Esophagus muscularis mucosa (tissue), 4 donors: ENCODE results near the gene TAS1R3.

ENCODE experiments used
- CTCF ChIP-seq, 3 experiments: fragments of 200-600 bp in 2 of 3; fragments of 450-650 bp in 1 of 3; sonication (generic) in 2 of 3; IDR thresholded peaks; one replicate each; pipeline ENCODE4 v1.5.1; 2017 to 2019; ENCODE audit warnings: antibody characterized with exemption in 3 of 3, mild to moderate bottlenecking in 2 of 3, moderate library complexity in 1 of 3
- EP300 ChIP-seq: sonication (generic); formaldehyde crosslinking; IDR thresholded peaks from one replicate; pipeline ENCODE4 v1.6.1; 2017; ENCODE audit warnings: antibody characterized with exemption
- POLR2A ChIP-seq: fragments of 450-650 bp; IDR thresholded peaks from one replicate; pipeline ENCODE4 v1.6.1; 2017; ENCODE audit warnings: antibody characterized with exemption, moderate library complexity, mild to moderate bottlenecking, low read depth
- POLR2AphosphoS5 ChIP-seq, 2 donors: sonication (generic); formaldehyde crosslinking; IDR thresholded peaks; one replicate each; pipeline ENCODE4 v1.6.1; 2017; ENCODE audit warnings: antibody characterized with exemption in 2 of 2

- TF ChIP-seq POLR2A (no peak), CTCF (IDR thresholded peaks at IDR 0.05) (no peak), EP300 (no peak), POLR2AphosphoS5 (IDR thresholded peaks at IDR 0.05) (no peak)
Measured at GRCh38 chr1:1313500-1314236, 17.4 kb upstream of the TAS1R3 start.
